ENCODE results near the gene ERLIN1.

Gene ERLIN1

GRCh38 chr10:100194711-100195110 lies 8.9 kb upstream of the ERLIN1 start:
- peaks cover 85% of the 10 kb centered on the region for H3K36me3 ChIP-seq (ENCODE audit: control insufficient read depth, low read length)

GRCh38 chr10:100192350-100192749 lies 6.5 kb upstream of the ERLIN1 start:
- no peak overlapping the region for H3K27ac ChIP-seq (ENCODE audit: low read depth, low read length)
- no peaks in the 10 kb centered on the region for H4K20me1 ChIP-seq (ENCODE audit: control insufficient read depth, insufficient read depth, low read depth, low read length)
- H3K4me3 ChIP-seq (ENCODE audit: low read length), result no peak overlapping the region
- peaks cover 50% of the 10 kb centered on the region for H3K79me2 ChIP-seq (ENCODE audit: control insufficient read depth, low read length)
- H3F3A ChIP-seq (ENCODE audit: control insufficient read depth, insufficient read depth), result peaks cover 6% of the 10 kb centered on the region; the same call in 1 of the 2 replicates
- peaks cover 21% of the 10 kb centered on the region for H3K4me1 ChIP-seq (ENCODE audit: control insufficient read depth, low read length)
- no peak for TF ChIP-seq EZH2phosphoT487 (IDR thresholded peaks at IDR 0.05; ENCODE audit: borderline replicate concordance, low read length)
- TF ChIP-seq CTCF (IDR thresholded peaks at IDR 0.05; ENCODE audit: low read depth, low read length, poor library complexity, severe bottlenecking), result no peak
- H3K9me3 ChIP-seq (ENCODE audit: control insufficient read depth, insufficient read depth, low read length), result no peaks in the 10 kb centered on the region
- H3K9me2 ChIP-seq (replicated peaks; ENCODE audit: control insufficient read depth, low read length), result no peaks in the 10 kb centered on the region
- H3K36me3 ChIP-seq (ENCODE audit: control insufficient read depth, low read length), result peaks cover 87% of the 10 kb centered on the region
- H3K4me2 ChIP-seq (ENCODE audit: low read length), result no peak overlapping the region
- no peaks in the 10 kb centered on the region for H3K27me3 ChIP-seq (ENCODE audit: control insufficient read depth, low read length)

More at GRCh38 chr10:100194711-100195110, 8.9 kb upstream of the ERLIN1 start:
- H3K27me3 ChIP-seq (ENCODE audit: control insufficient read depth, low read length), result no peaks in the 10 kb centered on the region
- H3K4me1 ChIP-seq (ENCODE audit: control insufficient read depth, low read length), result no peaks in the 10 kb centered on the region
- no peaks in the 10 kb centered on the region for H3K9me2 ChIP-seq (replicated peaks; ENCODE audit: control insufficient read depth, low read length)
- H3K4me2 ChIP-seq (ENCODE audit: low read length), result no peak overlapping the region
- no peak overlapping the region for H3K4me3 ChIP-seq (ENCODE audit: low read length)
- TF ChIP-seq EZH2phosphoT487 (IDR thresholded peaks at IDR 0.05; ENCODE audit: borderline replicate concordance, low read length) (no peak), CTCF (IDR thresholded peaks at IDR 0.05; ENCODE audit: low read depth, low read length, poor library complexity, severe bottlenecking) (no peak)
- no peaks in the 10 kb centered on the region for H3K9me3 ChIP-seq (ENCODE audit: control insufficient read depth, insufficient read depth, low read length)
- H3F3A ChIP-seq (ENCODE audit: control insufficient read depth, insufficient read depth), result peaks cover 10% of the 10 kb centered on the region; the same call in 1 of the 2 replicates
- H3K79me2 ChIP-seq (ENCODE audit: control insufficient read depth, low read length), result peaks cover 26% of the 10 kb centered on the region
- H4K20me1 ChIP-seq (ENCODE audit: control insufficient read depth, insufficient read depth, low read depth, low read length), result no peaks in the 10 kb centered on the region
- no peak overlapping the region for H3K27ac ChIP-seq (ENCODE audit: low read depth, low read length)

DNA sequence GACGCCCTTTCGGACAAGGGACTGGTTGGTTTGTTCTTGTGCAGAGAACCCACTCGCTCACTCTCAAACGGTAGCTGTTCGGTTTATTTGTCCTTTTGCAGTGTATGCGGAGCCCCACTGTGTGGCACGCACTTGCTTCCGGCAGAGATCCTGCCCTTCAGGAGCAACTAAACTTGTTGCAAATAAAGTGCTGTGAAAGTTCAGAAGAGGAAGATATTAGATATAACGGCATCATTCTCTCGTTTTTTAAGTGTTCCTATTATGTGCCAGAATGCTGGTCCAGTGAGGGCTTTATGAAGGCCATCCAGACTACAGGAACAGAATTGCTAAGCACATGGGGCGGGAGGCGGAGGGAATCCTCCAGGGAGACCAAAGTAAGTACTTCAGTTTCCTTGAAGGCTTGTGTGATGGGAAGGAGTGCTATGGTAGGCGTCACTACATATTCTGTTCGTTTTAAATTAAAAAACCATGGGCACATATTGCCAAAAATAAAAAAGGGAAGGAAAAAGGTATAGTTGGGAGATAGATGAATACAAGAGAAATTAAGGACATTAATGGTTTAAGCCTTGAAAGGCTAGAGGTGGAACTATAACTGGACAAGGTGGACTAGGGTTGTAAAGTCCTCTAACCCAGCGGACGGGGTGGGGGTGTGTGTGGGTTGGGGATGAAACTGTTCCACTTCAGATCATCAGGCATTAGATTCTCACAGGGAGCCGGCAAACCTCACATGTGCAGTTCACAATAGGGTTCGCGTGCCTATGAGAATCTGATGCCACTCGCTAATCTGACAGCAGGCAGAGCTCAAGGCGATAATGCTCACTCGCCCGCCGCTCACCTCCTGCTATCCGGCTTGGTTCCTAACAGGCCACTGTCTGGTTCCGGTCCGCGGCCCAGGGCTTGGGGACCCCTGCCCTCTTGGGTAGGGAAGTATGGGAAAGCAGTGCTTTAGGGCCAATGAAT lies 704 bp upstream of the ERLIN1 start:
- 0 out of 2 replicates have a peak, but pooled peaks cover 3% of the 10 kb centered on the region for H4K20me1 ChIP-seq (ENCODE audit: control insufficient read depth, insufficient read depth, low read depth, low read length)
- H3K9me3 ChIP-seq (ENCODE audit: control insufficient read depth, insufficient read depth, low read length), result no peaks in the 10 kb centered on the region
- no peaks in the 10 kb centered on the region for H3K27me3 ChIP-seq (ENCODE audit: control insufficient read depth, low read length)
- no peaks in the 10 kb centered on the region for H3K9me2 ChIP-seq (replicated peaks; ENCODE audit: control insufficient read depth, low read length)
- H3K27ac ChIP-seq (ENCODE audit: low read depth, low read length), result peak overlapping the region; percentile 77
- peaks cover 42% of the 10 kb centered on the region for H3K4me1 ChIP-seq (ENCODE audit: control insufficient read depth, low read length)
- peak overlapping the region; percentile 83 for H3K4me2 ChIP-seq (ENCODE audit: low read length)
- H3K79me2 ChIP-seq (ENCODE audit: control insufficient read depth, low read length), result peaks cover 97% of the 10 kb centered on the region
- TF ChIP-seq CTCF (IDR thresholded peaks at IDR 0.05; ENCODE audit: low read depth, low read length, poor library complexity, severe bottlenecking) (peak; percentile 7), EZH2phosphoT487 (IDR thresholded peaks at IDR 0.05; ENCODE audit: borderline replicate concordance, low read length) (no peak)
- H3K36me3 ChIP-seq (ENCODE audit: control insufficient read depth, low read length), result peaks cover 91% of the 10 kb centered on the region
- peak overlapping the region; percentile 80 for H3K4me3 ChIP-seq (ENCODE audit: low read length)
- 0 out of 2 replicates have a peak, but pooled peaks cover 3% of the 10 kb centered on the region for H3F3A ChIP-seq (ENCODE audit: control insufficient read depth, insufficient read depth)
